NCI-H2227 treated with DMSO at 0.1 percent for 48 hours (cell line): ENCODE results near the gene HSD17B13.
"Not testable (repeated sequence)": the region's sequence is repeated elsewhere in the genome, so short reads cannot be mapped to it uniquely, and the experiment has no call there.

Experiments used
- DNase-seq: peaks from one replicate; lab custom pipeline; 2025; lab: John Stamatoyannopoulos, UW

The HSD17B13 gene

DNA sequence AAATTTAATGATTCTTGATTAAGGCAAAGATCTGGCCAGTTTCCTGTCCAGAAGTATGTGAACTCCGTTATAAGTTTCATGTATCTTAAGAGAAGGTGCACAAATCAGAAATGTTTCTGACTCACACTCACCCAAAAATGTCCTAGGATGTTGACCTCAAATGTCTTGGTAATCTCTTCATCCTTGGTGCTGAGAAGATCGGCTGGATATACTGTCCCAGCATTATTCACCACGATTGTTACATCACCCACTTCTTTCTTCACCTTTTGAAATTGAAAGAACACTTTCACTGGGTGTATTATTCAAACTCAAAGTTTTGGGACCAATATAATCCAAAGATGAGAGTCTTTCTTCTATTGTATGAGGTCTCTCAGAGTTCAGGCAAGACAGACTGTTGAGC, 5.7 kb downstream of the HSD17B13 start:
- no peak for DNase-seq

DNA sequence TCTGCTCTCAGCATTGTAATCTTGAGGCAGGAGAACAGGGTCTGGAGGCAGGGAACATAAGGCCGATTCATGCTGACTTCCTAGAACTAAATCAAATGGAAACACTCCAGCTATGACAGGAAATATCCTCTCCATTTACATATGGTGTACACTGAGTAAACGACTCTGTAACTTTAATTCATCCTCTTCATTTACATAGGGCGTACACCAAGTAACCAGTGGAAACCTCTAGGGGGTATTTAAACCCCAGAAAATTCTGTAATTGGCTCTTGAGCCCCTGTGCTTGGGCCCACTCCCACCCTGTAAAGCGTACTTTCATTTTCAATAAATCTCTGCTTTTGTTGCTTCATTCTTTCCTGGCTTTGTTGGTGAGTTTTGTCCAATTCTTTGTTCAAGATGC, 7.7 kb downstream of the HSD17B13 start:
- not testable (repeated sequence) for DNase-seq

DNA sequence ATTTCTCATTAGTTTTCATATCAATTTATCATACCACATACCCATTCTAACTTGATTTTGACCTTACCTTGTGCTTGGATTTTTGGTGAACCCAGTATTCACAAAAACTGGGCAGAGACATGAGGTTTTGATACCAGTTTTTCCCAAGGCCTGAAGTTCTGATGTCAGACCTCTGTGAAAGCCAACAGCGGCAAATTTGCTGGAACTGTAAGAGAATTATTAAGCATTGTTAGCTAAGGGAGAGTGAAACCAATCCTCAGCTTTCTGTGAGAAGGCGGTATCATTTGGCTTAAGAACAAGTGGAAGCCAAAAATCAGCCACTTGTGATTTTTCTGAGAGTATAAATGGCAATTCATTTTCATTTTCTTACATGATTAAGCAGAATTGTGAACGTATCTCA, 8.9 kb downstream of the HSD17B13 start:
- no peak for DNase-seq

- no peak for DNase-seq
These were observed 11.0 kb downstream of the HSD17B13 start for GRCh38 chr4:87311684-87312083.

DNA sequence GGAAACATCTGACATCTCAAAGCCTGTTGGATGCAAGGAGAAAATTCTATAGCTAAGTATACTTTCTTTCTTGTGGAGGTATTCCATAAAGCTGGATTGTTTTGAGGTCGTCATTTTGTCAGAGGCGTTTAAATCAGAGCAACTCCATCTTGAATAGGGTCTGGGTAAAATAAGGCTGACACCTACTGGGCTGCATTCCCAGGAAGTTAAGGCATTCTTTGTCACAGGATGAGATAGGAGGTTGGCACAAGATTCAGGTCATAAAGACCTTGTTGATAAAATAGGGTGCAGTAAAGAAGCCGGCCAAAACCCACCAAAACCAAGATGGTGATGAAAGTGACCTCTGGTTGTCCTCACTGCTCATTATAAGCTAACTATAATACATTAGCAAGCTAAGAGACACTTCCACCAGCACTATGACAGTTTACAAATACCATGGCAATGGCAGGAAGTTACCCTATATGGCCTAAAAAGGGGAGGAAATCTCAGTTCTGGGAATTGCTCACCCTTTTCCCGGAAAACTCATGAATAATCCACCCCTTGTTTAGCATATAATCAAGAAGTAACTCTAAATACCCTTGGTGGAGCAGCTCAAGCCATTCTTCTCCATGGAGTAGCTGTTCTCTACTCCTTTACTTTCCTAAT, 11.9 kb downstream of the HSD17B13 start:
- DNase-seq: no peak

- DNase-seq: no peak
These were observed 13.1 kb downstream of the HSD17B13 start for GRCh38 chr4:87309625-87310024.

DNA sequence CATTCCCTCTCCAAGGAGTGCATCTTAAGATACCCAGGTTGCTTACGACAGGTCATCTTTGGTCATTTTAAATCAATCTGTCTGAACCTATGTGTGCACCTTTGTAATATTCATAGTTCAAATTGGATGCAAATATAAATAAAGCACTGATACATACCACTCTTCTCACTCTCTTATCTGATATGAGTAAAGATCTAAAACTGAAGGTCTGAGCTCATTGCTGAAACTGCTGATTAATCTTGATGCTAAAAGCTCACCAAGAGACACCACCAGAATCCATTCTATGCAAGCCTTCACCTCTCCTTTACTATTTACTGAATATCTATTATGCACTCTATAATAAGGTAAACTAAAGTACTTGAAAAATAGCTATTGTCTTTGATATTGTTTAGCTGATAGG, 16.6 kb downstream of the HSD17B13 start:
- no peak for DNase-seq

GRCh38 chr4:87305562-87305961, 17.1 kb downstream of the HSD17B13 start:
- no peak for DNase-seq

DNA sequence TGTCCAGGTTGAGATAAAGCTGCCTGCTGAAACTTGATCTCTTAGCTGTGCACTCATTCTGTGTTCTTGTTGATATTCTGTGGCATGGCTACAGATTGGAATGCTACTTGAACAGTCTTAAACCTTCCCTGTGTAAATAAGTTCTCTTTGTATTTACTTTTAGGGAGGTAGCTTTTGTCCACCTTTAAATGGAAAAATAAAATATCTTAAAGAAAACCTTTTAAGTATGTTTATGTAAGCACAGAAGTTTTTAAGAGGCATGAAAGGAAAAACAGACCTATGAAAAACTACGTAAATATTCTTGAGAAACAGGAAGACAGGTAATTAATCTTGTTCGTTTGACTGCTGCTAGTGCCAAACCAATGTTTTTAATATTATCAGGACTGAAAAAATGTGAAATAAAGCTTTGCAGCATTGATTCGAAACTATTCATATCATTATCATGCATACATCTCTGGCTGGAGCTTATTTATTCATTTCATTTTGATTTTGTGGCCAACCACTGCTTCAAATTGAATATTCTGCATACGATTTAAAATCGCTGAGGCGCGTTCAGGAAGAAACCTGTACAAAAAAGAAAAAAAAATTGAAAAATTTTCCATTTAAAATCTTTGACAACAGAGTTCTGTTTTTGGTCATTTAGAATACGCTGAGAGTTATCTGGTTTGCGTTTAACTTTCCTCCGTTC, 17.8 kb downstream of the HSD17B13 start:
- no peak for DNase-seq

GRCh38 chr4:87299898-87300297, 22.8 kb downstream of the HSD17B13 start:
- no peak for DNase-seq

- DNase-seq: no peak
These were observed 24.3 kb downstream of the HSD17B13 start for GRCh38 chr4:87298362-87298761.

- DNase-seq: not testable (repeated sequence)
These were observed 27.8 kb downstream of the HSD17B13 start for GRCh38 chr4:87294911-87295310.

DNA sequence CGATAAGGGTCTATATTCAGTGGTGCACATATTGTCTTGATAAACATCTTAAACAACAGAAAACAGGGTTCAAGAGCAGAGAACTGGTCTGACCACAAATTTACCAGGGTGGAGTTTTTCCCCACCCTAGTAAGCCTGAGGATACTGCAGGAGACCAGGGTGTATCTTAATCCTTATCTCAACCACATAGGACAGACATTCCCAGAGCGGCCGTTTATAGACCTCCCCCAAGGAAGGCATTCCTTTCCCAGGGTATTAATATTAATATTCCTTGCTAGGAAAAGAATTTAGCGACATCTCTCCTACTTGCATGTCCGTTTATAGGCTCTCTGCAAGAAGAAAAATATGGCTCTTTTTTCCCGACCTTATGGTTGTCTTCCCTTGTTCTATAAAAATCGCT, 28.8 kb downstream of the HSD17B13 start:
- not testable (repeated sequence) for DNase-seq

- DNase-seq: no peak
These were observed 35.7 kb downstream of the HSD17B13 start for GRCh38 chr4:87286970-87287369.

GRCh38 chr4:87284268-87284667, 38.4 kb downstream of the HSD17B13 start:
- not testable (repeated sequence) for DNase-seq

- no peak for DNase-seq
These were observed 39.5 kb downstream of the HSD17B13 start for GRCh38 chr4:87283151-87283550.

- DNase-seq: no peak
These were observed 41.1 kb downstream of the HSD17B13 start for GRCh38 chr4:87281603-87282002.

DNA sequence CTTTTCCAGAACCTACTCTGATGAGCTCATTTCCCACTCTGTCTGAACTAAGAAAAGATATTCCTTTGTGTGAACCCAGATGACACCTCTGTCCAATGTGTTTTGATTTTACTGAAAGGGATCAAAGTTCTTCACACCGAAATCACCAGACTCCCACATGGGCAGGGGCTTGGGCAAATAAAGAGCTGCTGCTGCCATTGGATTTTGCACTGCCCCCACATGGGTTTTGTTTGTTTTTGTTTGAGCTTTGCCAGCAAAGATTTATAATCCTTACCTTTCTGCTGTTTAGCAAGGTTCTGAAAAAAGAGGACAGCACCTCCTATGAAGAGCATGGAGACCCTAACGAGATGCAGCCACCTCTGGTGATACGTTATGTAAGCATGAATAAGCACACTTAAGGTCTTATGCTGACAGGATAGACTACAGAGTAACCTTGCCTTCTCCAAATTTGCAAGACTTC, 44.3 kb downstream of the HSD17B13 start:
- no peak for DNase-seq

DNA sequence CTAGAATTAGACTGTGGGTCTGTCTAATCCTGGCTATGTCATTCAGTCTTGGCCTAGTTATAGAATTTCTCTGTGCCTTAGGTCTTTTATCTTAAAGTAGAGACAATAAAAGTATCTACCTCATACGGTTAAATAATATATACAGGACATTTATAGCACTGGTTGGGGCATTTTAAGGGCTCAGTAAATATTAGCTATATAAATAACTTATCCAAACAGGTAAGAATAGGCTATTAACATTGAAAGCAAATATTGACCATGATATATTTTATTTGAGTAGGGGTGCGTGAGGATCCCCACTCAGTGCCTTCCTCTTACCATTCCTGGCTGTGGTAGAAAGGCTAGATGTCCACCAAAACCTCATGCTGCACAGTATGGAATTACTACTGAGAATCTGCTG, 47.4 kb downstream of the HSD17B13 start:
- no peak for DNase-seq

DNA sequence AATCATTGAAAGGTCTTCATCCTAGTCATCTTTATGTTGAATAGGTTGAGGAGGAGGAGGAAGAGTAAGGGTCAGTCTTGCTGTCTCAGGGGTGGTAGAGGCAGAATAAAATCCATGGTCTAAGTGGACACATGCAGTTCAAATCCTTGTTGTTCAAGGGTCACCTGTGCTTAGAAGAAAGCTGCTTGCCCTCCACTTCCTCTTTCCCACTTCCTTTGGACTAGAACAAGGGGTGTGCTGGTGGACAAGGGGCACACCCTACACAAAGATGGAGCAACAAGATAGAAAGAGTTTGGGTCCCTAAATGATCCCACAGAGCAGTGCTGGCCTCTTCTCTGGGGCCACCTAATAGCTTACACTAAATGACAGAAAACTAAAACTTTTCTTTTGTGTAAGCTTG, 47.9 kb downstream of the HSD17B13 start:
- no peak for DNase-seq

GRCh38 chr4:87274327-87274726, 48.4 kb downstream of the HSD17B13 start:
- no peak for DNase-seq

DNA sequence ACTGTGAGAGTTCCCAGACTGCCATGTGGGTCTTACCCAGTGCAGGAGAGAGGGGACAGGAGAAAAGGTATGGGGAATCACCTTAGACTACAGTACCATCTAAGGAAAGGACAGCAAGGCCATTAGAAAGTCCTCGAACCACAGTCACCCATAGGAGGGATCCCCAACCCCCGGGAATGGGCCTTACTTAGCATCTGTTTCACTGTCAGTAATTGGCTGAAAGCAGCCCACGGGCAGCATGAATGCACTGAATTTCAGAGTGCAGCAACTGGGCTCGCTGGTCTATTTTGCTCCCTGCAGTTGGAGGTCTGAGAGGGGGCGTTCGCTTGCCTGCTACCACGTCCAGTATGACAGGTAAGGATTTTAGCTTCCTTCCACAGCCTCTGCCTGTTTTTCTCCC, 51.9 kb downstream of the HSD17B13 start:
- DNase-seq: no peak

DNA sequence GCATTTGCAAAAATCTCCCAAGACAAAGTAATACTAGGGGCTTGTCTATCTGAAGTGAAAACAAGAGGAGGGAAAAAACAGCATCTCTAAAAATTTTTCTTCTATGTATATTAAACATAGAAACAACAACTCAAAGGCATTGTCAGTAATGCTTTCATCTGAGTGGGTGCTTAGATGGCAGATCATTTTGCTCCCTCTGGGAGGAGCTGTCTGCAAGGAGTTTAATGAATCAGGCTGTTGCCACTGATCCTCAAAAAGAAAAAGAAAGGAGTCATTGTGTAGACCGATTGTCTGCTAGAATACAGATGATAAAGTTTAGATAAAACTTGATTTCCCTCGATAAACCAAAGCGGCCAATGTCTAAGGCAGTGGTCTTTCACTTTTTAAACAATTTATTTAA, 52.5 kb downstream of the HSD17B13 start:
- peak; percentile 29 for DNase-seq

- DNase-seq: no peak
These were observed 54.3 kb downstream of the HSD17B13 start for GRCh38 chr4:87268411-87268810.
